Uterus (tissue), 4 donors: Measurements from ENCODE around the gene C14orf180. TPM values are rescaled to one million over a fixed set of nuclear protein-coding genes. Genes with fewer than 3 reads are reported as not detected.

ENCODE experiments used
- DNase-seq, 2 donors: peaks; one replicate each; pipeline ENCODE4 v3.0.0-alpha.2; 2019 to 2020
- H3K27ac ChIP-seq, 2 donors: fragments of 200-600 bp; sonication (generic); 1 replicate in 1 of 2; 2 replicates in 1 of 2; pipeline ENCODE4 v1.5.1; 2016 to 2018
- H3K27me3 ChIP-seq, 2 donors: fragments of 200-600 bp; sonication (generic); one replicate each; pipeline ENCODE4 v1.5.1; 2018 to 2019; ENCODE audit warnings: control low read depth in 1 of 2
- H3K36me3 ChIP-seq, 2 donors: fragments of 200-600 bp; sonication (generic); one replicate each; pipeline ENCODE4 v1.5.1; 2019; ENCODE audit warnings: control low read depth in 1 of 2
- H3K4me1 ChIP-seq, 2 donors: fragments of 200-600 bp; sonication (generic); one replicate each; pipeline ENCODE4 v1.5.1; 2018 to 2019; ENCODE audit warnings: control low read depth in 1 of 2
- H3K4me3 ChIP-seq, 2 donors: fragments of 200-600 bp; sonication (generic); 1 replicate in 1 of 2; 2 replicates in 1 of 2; pipeline ENCODE4 v1.5.1; 2018 to 2019; ENCODE audit warnings: mild to moderate bottlenecking in 1 of 2
- H3K9me3 ChIP-seq, 2 donors: fragments of 200-600 bp; sonication (generic); one replicate each; pipeline ENCODE4 v1.5.1; 2019; ENCODE audit warnings: control low read depth in 1 of 2
- CTCF ChIP-seq, 4 experiments: fragments of 200-600 bp in 2 of 4; fragments of 450-650 bp in 2 of 4; sonication (generic) in 2 of 4; IDR thresholded peaks; one replicate each; pipeline ENCODE4 v1.5.1; 2016 to 2019; ENCODE audit warnings: antibody characterized with exemption in 4 of 4, mild to moderate bottlenecking in 2 of 4, moderate library complexity in 1 of 4
- POLR2A ChIP-seq, 2 donors: fragments of 450-650 bp; IDR thresholded peaks; one replicate each; pipeline ENCODE4 v1.6.1; 2016; ENCODE audit warnings: antibody characterized with exemption in 2 of 2, mild to moderate bottlenecking in 1 of 2, moderate library complexity in 1 of 2
- intact Hi-C: fragments of 100-400 bp; cut with DNase I; formaldehyde crosslinking; loops from one replicate; pipeline ENCODE4 v1.15.1; 2023; ENCODE audit warnings: low total_unique reads
- total RNA-seq, 4 donors: library from RNA; depleted of rRNA in 3 of 4; stranded (reverse); fragments of >200 nt in 3 of 4; gene quantifications; one replicate each; pipeline versions ENCODE4 v1.1.0 to v1.2.4, GENCODE V29; 2014 to 2023
- donor health status: DM: yes; HTN: yes; CAD: no.

The C14orf180 gene
- total RNA-seq, 4 donors from 2014 or later: 0.21 to 2.1 (median 0.26) TPM; not detected in 1

- no peaks in the 10 kb centered on the region for H3K36me3 ChIP-seq
- no peak for DNase-seq
- H3K27ac ChIP-seq: no peak overlapping the region
- no peak overlapping the region for H3K4me3 ChIP-seq
- intact Hi-C loops: no loop called here
- no peaks in the 10 kb centered on the region for H3K4me1 ChIP-seq
- no peaks in the 10 kb centered on the region for H3K27me3 ChIP-seq
- no peaks in the 10 kb centered on the region for H3K9me3 ChIP-seq
- TF ChIP-seq POLR2A (IDR thresholded peaks at IDR 0.05) (no peak), CTCF (IDR thresholded peaks at IDR 0.05) (no peak)
Measured at GRCh38 chr14:104556256-104557021, 23.1 kb upstream of the C14orf180 start.

- Histone ChIP-seq H3K27ac (no peak overlapping the region), H3K4me3 (no peak overlapping the region), H3K27me3 (no peaks in the 10 kb centered on the region), H3K9me3 (no peaks in the 10 kb centered on the region), H3K4me1 (no peaks in the 10 kb centered on the region), H3K36me3 (no peaks in the 10 kb centered on the region)
- DNase-seq: no peak
- TF ChIP-seq CTCF (IDR thresholded peaks at IDR 0.05) (no peak), POLR2A (IDR thresholded peaks at IDR 0.05) (no peak)
- intact Hi-C loops: no loop called here
Measured at GRCh38 chr14:104557086-104557485, 22.5 kb upstream of the C14orf180 start.

- H3K27ac ChIP-seq: no peak overlapping the region
- TF ChIP-seq POLR2A (IDR thresholded peaks at IDR 0.05) (no peak), CTCF (IDR thresholded peaks at IDR 0.05) (no peak)
- no peaks in the 10 kb centered on the region for H3K36me3 ChIP-seq
- no peaks in the 10 kb centered on the region for H3K4me1 ChIP-seq
- DNase-seq: no peak
- intact Hi-C loops: no loop called here
- no peaks in the 10 kb centered on the region for H3K27me3 ChIP-seq
- H3K9me3 ChIP-seq: no peaks in the 10 kb centered on the region
- H3K4me3 ChIP-seq: no peak overlapping the region
Measured at GRCh38 chr14:104557766-104558165, 21.8 kb upstream of the C14orf180 start.

- H3K36me3 ChIP-seq: no peaks in the 10 kb centered on the region
- H3K9me3 ChIP-seq: no peaks in the 10 kb centered on the region
- DNase-seq: no peak
- no peaks in the 10 kb centered on the region for H3K4me1 ChIP-seq
- intact Hi-C loops: no loop called here
- no peaks in the 10 kb centered on the region for H3K27me3 ChIP-seq
- H3K27ac ChIP-seq: no peak overlapping the region
- no peak for TF ChIP-seq CTCF (IDR thresholded peaks at IDR 0.05)
- TF ChIP-seq POLR2A (IDR thresholded peaks at IDR 0.05): no peak
- H3K4me3 ChIP-seq: no peak overlapping the region
Measured at GRCh38 chr14:104558231-104559027, 21.1 kb upstream of the C14orf180 start.
